D341Med (cell line): ENCODE data around the gene FBF1.
"Not testable (repeated sequence)": the region's sequence is repeated elsewhere in the genome, so short reads cannot be mapped to it uniquely, and the experiment has no call there.

Experiments
- DNase-seq: peaks from one replicate; pipeline ENCODE4 v3.0.0; 2012; ENCODE audit warnings: low spot score

The FBF1 gene, protein sequence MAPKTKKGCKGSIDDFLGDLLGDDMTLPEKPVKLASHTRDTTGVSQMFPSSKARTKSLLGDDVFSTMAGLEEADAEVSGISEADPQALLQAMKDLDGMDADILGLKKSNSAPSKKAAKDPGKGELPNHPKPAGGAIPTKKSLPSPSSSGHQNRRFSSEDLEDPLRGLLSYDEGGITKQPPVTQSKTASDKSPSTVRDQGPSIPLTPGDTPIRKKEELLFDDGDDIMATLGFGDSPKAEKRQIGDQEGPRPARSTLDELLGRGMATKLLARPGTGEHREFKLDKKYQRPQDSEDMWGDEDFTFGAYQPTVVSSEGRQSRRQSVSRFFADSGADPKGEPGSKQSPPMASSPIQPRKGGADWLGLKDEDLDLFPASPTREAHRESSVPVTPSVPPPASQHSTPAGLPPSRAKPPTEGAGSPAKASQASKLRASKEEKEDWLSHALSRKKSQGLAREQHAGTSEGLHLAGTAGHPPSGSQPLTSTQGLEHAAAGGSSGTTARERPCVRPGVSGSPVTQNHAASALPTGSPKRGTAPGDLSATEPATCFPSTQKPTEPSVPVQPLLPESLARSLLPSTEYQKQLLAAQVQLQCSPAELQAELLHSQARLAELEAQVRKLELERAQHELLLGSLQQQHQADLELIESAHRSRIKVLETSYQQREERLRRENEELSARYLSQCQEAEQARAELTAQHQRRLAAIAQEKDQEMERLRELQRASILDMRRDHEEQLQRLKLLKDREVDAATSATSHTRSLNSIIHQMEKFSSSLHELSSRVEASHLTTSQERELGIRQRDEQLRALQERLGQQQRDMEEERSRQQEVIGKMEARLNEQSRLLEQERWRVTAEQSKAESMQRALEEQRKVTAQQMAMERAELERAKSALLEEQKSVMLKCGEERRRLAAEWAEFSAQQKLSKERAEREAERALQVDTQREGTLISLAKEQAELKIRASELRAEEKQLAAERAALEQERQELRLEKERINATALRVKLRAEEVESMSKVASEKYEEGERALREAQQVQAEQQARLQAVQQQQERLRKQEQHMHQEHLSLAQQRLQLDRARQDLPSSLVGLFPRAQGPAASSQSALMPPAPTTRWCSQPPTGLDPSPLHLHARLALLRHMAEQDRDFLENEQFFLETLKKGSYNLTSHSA

DNA sequence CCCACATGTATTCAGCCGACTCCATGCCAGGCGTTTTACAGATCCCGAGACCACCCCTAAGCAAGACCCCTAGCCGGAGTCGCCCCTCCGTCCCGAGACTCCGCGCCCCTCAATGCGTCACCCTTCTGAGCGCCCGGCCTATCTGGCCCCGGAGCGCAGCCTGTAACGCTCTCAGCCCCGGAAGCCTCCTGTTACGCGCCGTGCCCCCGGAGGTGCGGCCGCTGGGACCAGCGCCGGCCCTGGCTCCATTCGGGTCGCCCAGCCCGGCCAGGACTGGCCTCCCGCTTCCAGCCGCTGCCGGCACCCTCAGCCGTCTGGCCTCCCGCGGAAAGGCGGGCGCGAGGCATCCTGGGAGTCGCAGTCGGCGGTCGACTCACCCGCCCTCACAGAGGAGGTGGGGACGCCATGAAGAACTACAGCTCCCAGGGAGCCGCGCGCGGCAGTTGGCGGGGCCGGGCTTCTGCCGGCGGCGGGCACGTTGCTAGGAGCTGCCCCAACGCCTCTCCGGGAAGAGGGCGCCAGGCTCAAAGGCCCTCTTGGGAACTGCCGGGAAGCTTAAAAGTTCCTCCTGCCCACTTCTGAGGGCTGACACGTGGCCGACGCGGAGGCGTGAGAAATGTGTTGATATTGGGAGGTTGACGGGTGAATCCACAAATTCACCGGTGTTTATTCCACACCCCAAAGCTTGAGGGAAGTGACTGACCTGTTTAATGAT, at the start of gene FBF1:
Gene FBF1 (minus strand): TSS at position 316 of the 715 bp plus-strand sequence. CDS start 2,893 bp downstream, outside the sequence.
- DNase-seq, result peak; percentile 100

DNA sequence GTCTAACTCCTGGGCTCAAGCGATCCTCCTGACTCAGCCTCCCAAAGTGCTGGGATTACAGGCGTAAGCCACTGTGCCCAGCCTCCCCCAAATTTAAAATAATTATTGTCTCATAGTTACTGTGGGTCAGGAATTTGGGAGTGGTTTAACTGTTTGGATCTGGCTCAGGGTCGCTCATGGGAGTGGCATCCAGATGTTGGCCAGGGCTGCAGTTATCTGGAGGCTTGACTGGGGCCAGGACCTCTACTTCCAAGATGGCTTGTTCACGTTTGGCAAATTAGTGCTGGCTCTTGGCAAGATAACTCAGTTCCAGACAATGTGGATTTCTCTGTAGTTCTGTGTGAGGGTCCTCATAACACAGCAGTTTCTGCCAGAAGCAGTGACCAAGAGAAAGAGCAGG, 46.2 kb upstream of the FBF1 start:
- DNase-seq, result no peak

GRCh38 chr17:75985986-75986385, 45.1 kb upstream of the FBF1 start:
- DNase-seq, result no peak

DNA sequence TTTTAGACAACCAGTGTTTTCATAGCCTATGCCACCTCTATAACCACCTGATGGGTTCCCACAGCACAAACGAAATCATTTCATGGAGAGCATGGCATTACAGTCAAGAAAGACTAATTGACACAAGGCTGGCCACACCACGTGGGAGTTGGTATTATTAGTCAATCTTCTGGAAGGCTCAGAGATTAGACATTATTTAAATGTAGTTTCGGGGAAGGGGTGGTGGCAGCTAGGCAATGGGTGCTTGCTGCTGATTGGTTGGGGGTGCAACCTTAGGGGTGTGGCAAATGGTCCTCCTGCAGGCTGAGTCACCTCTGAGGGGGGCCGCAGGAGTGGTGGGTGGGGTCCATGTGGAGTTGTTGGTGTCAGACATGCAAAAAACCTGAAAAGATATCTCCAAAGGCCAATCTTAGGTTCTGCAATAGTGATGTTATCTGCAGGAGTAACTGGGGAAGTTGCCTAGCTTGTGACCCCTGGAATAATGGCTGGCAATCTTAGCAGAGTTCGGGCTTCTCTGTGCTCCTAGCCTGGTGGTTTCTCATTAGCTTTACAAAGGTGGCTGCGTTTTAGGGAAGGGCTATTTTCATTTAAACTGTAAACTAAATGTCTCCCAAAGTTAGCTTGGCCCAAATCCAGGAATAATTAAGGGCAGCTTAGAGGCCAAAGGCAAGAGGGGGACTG, 42.8 kb upstream of the FBF1 start:
- DNase-seq, result no peak

GRCh38 chr17:75981019-75981615, 40.3 kb upstream of the FBF1 start:
- DNase-seq, result no peak

- DNase-seq, result no peak
Measured at GRCh38 chr17:75980188-75981018, 39.6 kb upstream of the FBF1 start.

- no peak for DNase-seq
Measured at GRCh38 chr17:75979705-75980187, 38.9 kb upstream of the FBF1 start.

- peak; percentile 99 for DNase-seq
Measured at GRCh38 chr17:75978938-75979704, 38.3 kb upstream of the FBF1 start, which contains the start of the genes ACOX1 and TEN1. Gene ACOX1 (minus strand): TSS chr17:75979166. CDS start chr17:75979073, 93 bp downstream. Gene TEN1 (plus strand): TSS chr17:75979240. CDS start chr17:75986193, 6,953 bp downstream.

GRCh38 chr17:75976175-75976848, 35.5 kb upstream of the FBF1 start:
- no peak for DNase-seq

GRCh38 chr17:75975757-75976174, 34.9 kb upstream of the FBF1 start:
- no peak for DNase-seq

GRCh38 chr17:75975187-75975586, 34.3 kb upstream of the FBF1 start:
- not testable (repeated sequence) for DNase-seq

DNA sequence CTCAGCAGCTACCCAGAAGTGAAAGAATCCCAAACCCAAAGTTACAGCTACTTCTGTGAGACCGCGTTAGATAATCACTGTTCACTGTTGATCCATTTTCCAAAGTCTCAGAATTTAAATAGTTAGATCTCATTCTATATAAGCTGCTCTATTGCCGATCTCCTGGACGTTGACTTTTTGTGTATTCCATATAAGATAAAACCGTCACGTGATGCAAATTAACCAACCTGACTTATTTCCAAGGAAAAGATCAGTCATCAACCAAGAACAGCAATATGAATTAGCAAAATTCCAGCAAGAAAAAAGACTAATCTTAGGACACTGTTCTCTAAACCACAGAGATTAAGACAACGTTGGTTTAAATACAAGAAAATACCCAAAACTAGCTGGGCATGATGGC, 29.8 kb upstream of the FBF1 start:
- no peak for DNase-seq

- DNase-seq, result no peak
Measured at GRCh38 chr17:75970011-75970523, 29.2 kb upstream of the FBF1 start.

GRCh38 chr17:75969044-75969443, 28.2 kb upstream of the FBF1 start:
- not testable (repeated sequence) for DNase-seq

DNA sequence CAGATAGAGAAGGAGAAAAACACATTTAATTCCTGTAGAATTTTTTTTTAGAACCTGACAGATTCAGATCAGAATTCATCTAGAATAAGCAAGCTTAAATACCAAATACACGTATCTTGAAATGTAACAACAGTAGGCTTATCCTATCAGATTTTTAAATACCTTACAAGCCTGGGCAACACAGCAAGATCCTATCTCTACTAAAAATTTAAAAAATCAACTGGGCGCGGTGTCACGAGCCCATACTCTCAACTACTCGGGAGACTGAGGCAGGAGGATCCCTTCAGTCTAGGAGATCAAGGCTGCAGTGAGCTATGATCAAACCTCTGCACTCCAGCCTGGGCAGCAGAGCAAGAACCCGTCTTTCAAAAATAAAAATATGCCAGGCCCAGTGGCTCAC, 24.6 kb upstream of the FBF1 start:
- no peak for DNase-seq

GRCh38 chr17:75959839-75960511, 19.1 kb upstream of the FBF1 start:
- DNase-seq, result no peak
